ENCODE measurements around the gene CMIP. TPM values are rescaled to one million over a fixed set of nuclear protein-coding genes. Genes with fewer than 3 reads are reported as not detected.
A peak's percentile ranks its signal among the peaks of the same experiment; 100 is the strongest.

The CMIP gene
- polyA plus RNA-seq, 3 donors = 0.85 to 61.9 (median 0.93) TPM

DNA sequence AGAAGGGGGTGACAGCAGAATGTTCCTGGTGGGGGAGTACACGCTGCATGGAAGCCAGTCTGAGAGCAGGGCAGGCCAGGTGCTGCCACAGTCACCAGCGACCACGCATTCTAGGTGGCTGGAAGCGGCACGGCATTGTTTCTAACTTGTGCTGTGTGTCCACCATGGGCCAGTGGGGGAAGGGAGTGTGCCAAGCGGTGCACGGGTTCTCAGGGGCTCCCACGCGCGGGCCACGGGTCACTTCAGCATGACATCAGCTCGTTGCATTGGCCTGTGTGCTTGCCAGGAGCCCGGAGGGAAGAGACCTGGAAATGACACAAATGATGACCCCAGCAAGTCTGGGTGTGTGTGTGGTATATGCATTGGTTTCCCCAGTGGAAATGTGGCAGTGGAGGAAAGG is 169.6 kb downstream of the CMIP start:
- intact Hi-C loops (cut with micrococcal nuclease) = no loop called here
- no peak overlapping the region for H2AFZ ChIP-seq (ENCODE audit: insufficient read depth, low read depth, low read length, poor library complexity, severe bottlenecking)
- H3K9ac ChIP-seq (ENCODE audit: insufficient read depth, low read length, poor library complexity, severe bottlenecking) = no peak overlapping the region

GRCh38 chr16:81614654-81615359 is 170.2 kb downstream of the CMIP start:
- H3K4me3 Mint-ChIP-seq = no peak overlapping the region
- Histone ChIP-seq H3K36me3 (replicated peaks in 1 of 2; ENCODE audit: control insufficient read depth in 1 of 2, insufficient read depth in 2 of 2, low read length in 2 of 2) (peaks cover 74 to 96% of the 10 kb centered on the region in 2 donors), H3K9ac (ENCODE audit: insufficient read depth, low read length, poor library complexity, severe bottlenecking) (no peak overlapping the region), H3K9me3 (replicated peaks in 1 of 2; ENCODE audit: control insufficient read depth in 1 of 2, insufficient read depth in 1 of 2, low read length in 2 of 2) (no peaks in the 10 kb centered on the region), H3K27ac (ENCODE audit: low read depth in 1 of 2, low read length in 2 of 2) (peak overlapping the region in 1 of 2 donors; percentile 17), H4K20me1 (ENCODE audit: insufficient read depth, low read length) (peaks cover 100% of the 10 kb centered on the region), H3K4me3 (replicated peaks in 1 of 3; ENCODE audit: low read depth in 2 of 3, low read length in 3 of 3) (no peak overlapping the region), H3K4me2 (replicated peaks; ENCODE audit: extremely low read depth, low read length, poor library complexity, severe bottlenecking) (no peak overlapping the region), H2AFZ (ENCODE audit: insufficient read depth, low read depth, low read length, poor library complexity, severe bottlenecking) (no peak overlapping the region), H3K4me1 (ENCODE audit: control insufficient read depth in 1 of 2, insufficient read depth in 2 of 2, low read length in 2 of 2) (no peaks in the 10 kb centered on the region), H3K27me3 (ENCODE audit: control insufficient read depth in 2 of 2, insufficient read depth in 2 of 2, low read length in 2 of 2) (no peaks in the 10 kb centered on the region), H3K79me2 (ENCODE audit: insufficient read depth, low read length) (peaks cover 65% of the 10 kb centered on the region)
- peaks cover 4% of the 10 kb centered on the region for H3K4me1 Mint-ChIP-seq
- intact Hi-C loops (cut with micrococcal nuclease) = no loop called here
- peaks cover 0 to 3% (median under 1%) of the 10 kb centered on the region in 3 donors for H3K27me3 Mint-ChIP-seq (ENCODE audit: low read depth in 3 of 3)
- no peak for TF ChIP-seq CTCF (IDR thresholded peaks at IDR 0.05)
- 100% methylated on average over 6 of the region's 6 CpGs for WGBS (ENCODE audit: insufficient coverage)
- H3K9me3 Mint-ChIP-seq = no peaks in the 10 kb centered on the region
- H3K27ac Mint-ChIP-seq = no peak overlapping the region
- DNase-seq = no peak
- H3K36me3 Mint-ChIP-seq = peaks cover 33 to 57% of the 10 kb centered on the region in 2 donors

More for the DNA sequence above, 169.6 kb downstream of the CMIP start:
- peaks cover 75 to 96% of the 10 kb centered on the region in 2 donors for H3K36me3 ChIP-seq (replicated peaks in 1 of 2; ENCODE audit: control insufficient read depth in 1 of 2, insufficient read depth in 2 of 2, low read length in 2 of 2)
- peaks cover 40 to 57% of the 10 kb centered on the region in 2 donors for H3K36me3 Mint-ChIP-seq
- H3K9me3 ChIP-seq (replicated peaks in 1 of 2; ENCODE audit: control insufficient read depth in 1 of 2, insufficient read depth in 1 of 2, low read length in 2 of 2) = no peaks in the 10 kb centered on the region
- 95% methylated on average over 7 of the region's 13 CpGs for WGBS (ENCODE audit: insufficient coverage)
- H3K9me3 Mint-ChIP-seq = peaks cover 0 to 2% (median 0%) of the 10 kb centered on the region in 7 donors
- peaks cover 0 to 4% (median 3%) of the 10 kb centered on the region in 3 donors for H3K27me3 Mint-ChIP-seq (ENCODE audit: low read depth in 3 of 3)
- H3K27ac ChIP-seq (ENCODE audit: low read depth in 1 of 2, low read length in 2 of 2) = peak overlapping the region in 1 of 2 donors; percentile 17
- peaks cover 69% of the 10 kb centered on the region for H3K79me2 ChIP-seq (ENCODE audit: insufficient read depth, low read length)
- no peak for TF ChIP-seq CTCF (IDR thresholded peaks at IDR 0.05)
- peaks cover 100% of the 10 kb centered on the region for H4K20me1 ChIP-seq (ENCODE audit: insufficient read depth, low read length)
- H3K4me3 Mint-ChIP-seq = no peak overlapping the region
- H3K4me3 ChIP-seq (replicated peaks in 1 of 3; ENCODE audit: low read depth in 2 of 3, low read length in 3 of 3) = no peak overlapping the region
- DNase-seq = no peak
- no peak overlapping the region for H3K27ac Mint-ChIP-seq
- no peak overlapping the region for H3K4me2 ChIP-seq (replicated peaks; ENCODE audit: extremely low read depth, low read length, poor library complexity, severe bottlenecking)
- no peaks in the 10 kb centered on the region for H3K27me3 ChIP-seq (ENCODE audit: control insufficient read depth in 2 of 2, insufficient read depth in 2 of 2, low read length in 2 of 2)
- no peaks in the 10 kb centered on the region for H3K4me1 ChIP-seq (ENCODE audit: control insufficient read depth in 1 of 2, insufficient read depth in 2 of 2, low read length in 2 of 2)
- H3K4me1 Mint-ChIP-seq = peaks cover 6% of the 10 kb centered on the region

All from CD14-positive monocyte (primary cell).